NCI-H2171 treated with DMSO at 0.1 percent for 48 hours (cell line): ENCODE data around the gene RGS14.

Experiments used
- DNase-seq: peaks from one replicate; lab custom pipeline; 2025; lab: John Stamatoyannopoulos, UW

Gene RGS14

GRCh38 chr5:177380805-177381126 is 23.0 kb downstream of the RGS14 start:
- DNase-seq: no peak

- DNase-seq: no peak
Measured at GRCh38 chr5:177382423-177383029, 24.8 kb downstream of the RGS14 start.

GRCh38 chr5:177383181-177383580 is 25.5 kb downstream of the RGS14 start:
- no peak for DNase-seq

GRCh38 chr5:177384134-177384533 is 26.4 kb downstream of the RGS14 start, which contains the start of gene SLC34A1:
Gene SLC34A1, plus strand, starts transcription at chr5:177384434. Its CDS starts 1,308 bp downstream, at chr5:177385742.
- no peak for DNase-seq

GRCh38 chr5:177385720-177386119 is 28.0 kb downstream of the RGS14 start:
- no peak for DNase-seq

GRCh38 chr5:177386542-177386941 is 28.8 kb downstream of the RGS14 start:
- no peak for DNase-seq

- no peak for DNase-seq
Measured at GRCh38 chr5:177387405-177387804, 29.7 kb downstream of the RGS14 start.

- no peak for DNase-seq
Measured at GRCh38 chr5:177388521-177389052, 30.9 kb downstream of the RGS14 start.

- no peak for DNase-seq
Measured at GRCh38 chr5:177389241-177390169, 31.8 kb downstream of the RGS14 start.

- peak; percentile 65 for DNase-seq
Measured at GRCh38 chr5:177390363-177391300, 32.9 kb downstream of the RGS14 start.

- DNase-seq: no peak
Measured at GRCh38 chr5:177392765-177393164, 35.0 kb downstream of the RGS14 start.

GRCh38 chr5:177393206-177393765 is 35.6 kb downstream of the RGS14 start:
- no peak for DNase-seq

- DNase-seq: no peak
Measured at GRCh38 chr5:177393990-177394389, 36.3 kb downstream of the RGS14 start.

- DNase-seq: no peak
Measured at GRCh38 chr5:177396078-177396477, 38.4 kb downstream of the RGS14 start.

GRCh38 chr5:177396807-177397206 is 39.1 kb downstream of the RGS14 start:
- DNase-seq: no peak

- no peak for DNase-seq
Measured at GRCh38 chr5:177397875-177398390, 40.2 kb downstream of the RGS14 start.

- no peak for DNase-seq
Measured at GRCh38 chr5:177399997-177400868, 42.5 kb downstream of the RGS14 start, which contains the start of gene PFN3. Gene PFN3, minus strand, starts transcription at chr5:177400661. Its CDS starts 85 bp downstream, at chr5:177400576.

- peak; percentile 74 for DNase-seq
Measured at GRCh38 chr5:177402271-177403043, 44.7 kb downstream of the RGS14 start.

- DNase-seq: peak; percentile 54
Measured at GRCh38 chr5:177403102-177403791, 45.5 kb downstream of the RGS14 start.
